GM12864 (cell line): ENCODE data around the gene NDFIP2.

ENCODE experiments used
- DNase-seq: peaks from one replicate; pipeline ENCODE4 v3.0.0-alpha.2; 2011; ENCODE audit warnings: low read depth
- H3K4me3 ChIP-seq: 2 replicates; pipeline ENCODE4 v1.5.1; 2011; ENCODE audit warnings: mild to moderate bottlenecking, low read depth, low read length, control low read depth
- CTCF ChIP-seq: IDR thresholded peaks from 2 replicates; pipeline ENCODE4 v1.5.1; 2011; ENCODE audit warnings: low read depth, mild to moderate bottlenecking, moderate library complexity, low read length, control low read depth, inconsistent platforms; ENCODE audit errors: missing control alignments

Gene NDFIP2

DNA sequence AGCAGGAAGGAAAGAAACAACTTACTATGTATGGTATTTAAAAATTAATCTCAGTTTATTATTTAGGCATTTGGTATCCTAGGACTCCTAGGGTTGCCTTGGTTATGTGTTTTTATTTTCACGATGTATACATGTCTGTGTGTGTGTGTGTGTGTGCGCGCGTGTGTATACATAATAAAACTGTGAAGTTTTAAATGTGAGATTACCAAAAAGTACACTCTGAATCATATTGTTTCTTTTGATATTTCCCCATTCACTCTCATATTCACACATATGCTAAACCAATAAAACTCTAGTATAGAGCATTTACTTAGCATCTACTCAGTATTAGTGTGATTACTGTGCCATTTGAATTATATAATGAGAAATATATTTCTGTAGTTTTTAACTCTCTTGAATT lies 30.8 kb upstream of the NDFIP2 start:
- TF ChIP-seq CTCF: no peak
- H3K4me3 ChIP-seq: no peak overlapping the region
- no peak for DNase-seq

DNA sequence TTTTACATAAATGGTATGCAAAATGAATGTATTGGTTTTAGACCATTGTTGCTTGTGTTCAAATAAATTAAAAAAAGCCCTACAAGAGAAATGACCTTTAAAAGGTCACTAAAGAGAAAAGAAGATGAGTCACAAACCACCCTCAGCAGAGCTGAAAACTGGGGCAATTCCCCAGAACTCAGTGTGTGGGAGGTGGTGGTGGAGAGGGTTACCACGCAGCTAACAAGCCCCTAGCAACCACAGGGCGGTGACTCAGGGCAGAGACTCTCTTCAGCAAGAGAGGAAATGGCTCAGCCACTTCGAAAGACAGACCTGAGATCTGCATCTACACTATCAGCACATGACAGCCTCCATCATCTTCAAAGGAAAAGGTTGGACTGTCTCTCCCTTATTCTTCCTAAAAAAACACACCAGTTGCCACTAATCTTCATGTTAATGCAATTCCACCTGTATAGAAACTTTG lies 29.4 kb upstream of the NDFIP2 start:
- TF ChIP-seq CTCF: no peak
- no peak overlapping the region for H3K4me3 ChIP-seq
- peak; percentile 59 for DNase-seq

DNA sequence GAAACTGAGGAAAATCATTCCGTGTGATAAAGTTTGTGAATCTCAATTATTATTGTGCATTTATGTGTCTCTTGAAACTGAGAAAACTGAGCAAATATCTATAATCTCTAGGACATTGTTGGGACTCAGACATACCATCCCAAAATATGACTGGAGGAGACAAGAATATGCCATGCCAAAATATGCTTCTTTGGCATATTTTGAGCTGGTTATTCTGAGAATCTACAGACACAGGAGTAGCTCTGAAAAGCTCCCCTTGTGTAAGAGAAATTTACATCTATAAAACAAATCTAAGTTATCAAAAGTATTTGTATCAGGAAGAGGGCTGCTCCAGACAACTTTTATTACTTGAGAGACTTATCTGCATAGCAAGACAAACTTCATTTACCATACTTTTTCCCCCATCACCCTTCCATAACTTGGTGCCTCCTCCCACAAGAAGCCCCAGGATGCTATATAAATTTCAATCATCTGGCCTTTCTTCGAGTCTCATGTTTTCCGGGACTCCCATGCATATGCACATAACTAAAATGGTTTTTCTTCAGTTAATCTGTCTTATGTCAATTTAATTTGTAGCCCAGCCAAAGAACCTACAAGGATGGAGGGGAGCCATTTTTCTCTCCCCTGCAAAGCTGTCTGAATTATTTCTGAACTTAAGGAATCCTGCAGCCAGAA lies 28.6 kb upstream of the NDFIP2 start:
- no peak overlapping the region for H3K4me3 ChIP-seq
- DNase-seq: no peak
- TF ChIP-seq CTCF: no peak

GRCh38 chr13:79455331-79455730 lies 25.6 kb upstream of the NDFIP2 start:
- no peak for DNase-seq
- no peak for TF ChIP-seq CTCF
- no peak overlapping the region for H3K4me3 ChIP-seq

- H3K4me3 ChIP-seq: no peak overlapping the region
- TF ChIP-seq CTCF: no peak
- no peak for DNase-seq
Measured at GRCh38 chr13:79456051-79456450, 24.9 kb upstream of the NDFIP2 start.

DNA sequence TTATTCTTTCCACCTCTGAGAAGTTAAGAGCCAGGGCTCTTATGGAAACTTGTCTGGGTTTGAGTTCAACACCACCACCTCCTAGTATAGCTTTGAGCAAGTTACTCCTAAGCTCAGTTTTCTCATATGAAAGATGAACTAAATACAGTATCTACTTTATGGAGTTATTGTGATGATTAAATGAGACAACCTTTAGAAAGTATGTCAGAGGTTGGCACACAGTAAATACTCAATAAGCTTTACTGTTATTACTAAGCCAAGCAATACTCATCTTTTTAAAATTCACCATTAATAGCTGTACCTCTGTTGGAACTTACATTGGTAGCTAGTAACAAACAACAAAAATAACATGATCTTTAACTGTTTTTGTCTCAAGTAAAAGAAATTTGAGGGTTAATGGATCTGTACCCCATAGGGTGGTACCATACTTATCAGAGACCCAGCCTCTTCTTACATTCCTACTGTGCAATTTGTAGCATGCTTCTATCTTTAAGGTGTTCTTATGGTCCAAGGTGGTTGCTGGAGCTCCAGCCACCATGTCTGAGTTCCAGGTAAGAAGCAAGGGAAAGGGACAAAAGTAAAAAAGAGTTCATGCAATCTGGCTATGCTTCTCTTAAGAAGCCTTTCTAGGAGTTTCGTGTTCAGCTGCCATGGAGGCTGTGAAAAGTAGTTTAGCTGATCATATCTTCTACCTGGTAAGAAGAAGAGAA lies 24.1 kb upstream of the NDFIP2 start:
- H3K4me3 ChIP-seq: no peak overlapping the region
- no peak for TF ChIP-seq CTCF

More for the DNA sequence above, 24.1 kb upstream of the NDFIP2 start:
- no peak for DNase-seq
